NCI-H510A treated with DMSO at 0.1 percent for 48 hours (cell line): ENCODE measurements around the gene EXOC6B.

Experiments
- DNase-seq: peaks from one replicate; lab custom pipeline; 2025; lab: John Stamatoyannopoulos, UW

Gene EXOC6B

DNA sequence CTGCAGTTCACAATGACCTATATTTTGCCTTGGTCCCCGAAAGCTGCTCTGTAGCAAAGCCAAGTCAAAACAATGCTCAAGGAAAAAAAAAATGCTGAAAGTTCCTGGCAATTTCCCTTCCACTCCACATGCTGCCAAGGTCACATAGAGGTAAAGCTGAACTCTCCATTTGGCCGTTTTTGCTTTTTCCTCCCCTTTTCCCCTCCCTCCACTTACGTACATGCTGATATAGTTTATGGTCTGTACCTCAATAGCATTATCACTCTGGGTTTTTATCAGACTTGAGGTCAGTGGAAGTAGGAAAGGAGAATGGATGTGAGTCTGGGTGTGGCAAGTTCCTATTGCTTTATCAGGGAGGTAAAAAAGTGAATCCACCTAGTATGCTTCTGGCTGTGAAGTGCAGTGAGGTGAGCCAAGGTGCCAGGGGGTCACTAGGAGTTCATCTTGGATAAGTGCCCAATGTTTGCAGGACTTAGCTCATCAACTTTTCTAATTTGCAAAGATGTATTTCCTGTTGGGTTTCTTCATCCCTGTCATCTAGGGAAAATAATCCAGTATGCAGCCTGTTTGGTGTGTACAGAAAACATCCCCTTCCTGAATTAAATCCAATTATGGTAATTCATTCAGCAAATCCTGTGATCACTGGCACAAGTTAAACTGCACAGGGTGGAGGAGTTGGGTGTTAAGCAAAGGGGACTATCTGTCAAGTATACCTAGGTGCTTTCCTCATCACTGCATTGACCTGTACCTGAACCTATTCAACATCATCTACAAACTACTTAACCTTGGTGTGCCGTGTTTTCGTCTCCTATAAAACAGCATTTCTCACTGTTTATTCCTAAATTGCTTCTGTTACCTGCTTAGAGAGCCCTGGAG lies 553.8 kb downstream of the EXOC6B start:
- DNase-seq = no peak

DNA sequence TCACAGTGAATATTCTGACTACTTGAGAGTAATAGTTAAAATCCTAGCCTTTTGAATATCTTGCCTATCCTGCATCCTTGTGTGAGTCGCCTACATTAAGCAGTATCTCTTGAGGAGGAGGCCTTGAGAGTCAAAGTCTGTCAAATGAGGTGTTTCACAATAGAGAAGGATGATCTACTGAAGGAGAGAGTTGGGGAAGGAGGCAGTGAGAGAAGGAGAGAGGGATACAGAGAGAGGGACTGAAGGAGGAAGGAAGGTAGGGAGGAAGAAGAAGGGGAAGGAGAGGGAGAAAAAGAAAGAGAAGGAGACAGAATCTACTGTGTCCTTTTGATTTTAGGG lies 554.6 kb downstream of the EXOC6B start:
- no peak for DNase-seq

DNA sequence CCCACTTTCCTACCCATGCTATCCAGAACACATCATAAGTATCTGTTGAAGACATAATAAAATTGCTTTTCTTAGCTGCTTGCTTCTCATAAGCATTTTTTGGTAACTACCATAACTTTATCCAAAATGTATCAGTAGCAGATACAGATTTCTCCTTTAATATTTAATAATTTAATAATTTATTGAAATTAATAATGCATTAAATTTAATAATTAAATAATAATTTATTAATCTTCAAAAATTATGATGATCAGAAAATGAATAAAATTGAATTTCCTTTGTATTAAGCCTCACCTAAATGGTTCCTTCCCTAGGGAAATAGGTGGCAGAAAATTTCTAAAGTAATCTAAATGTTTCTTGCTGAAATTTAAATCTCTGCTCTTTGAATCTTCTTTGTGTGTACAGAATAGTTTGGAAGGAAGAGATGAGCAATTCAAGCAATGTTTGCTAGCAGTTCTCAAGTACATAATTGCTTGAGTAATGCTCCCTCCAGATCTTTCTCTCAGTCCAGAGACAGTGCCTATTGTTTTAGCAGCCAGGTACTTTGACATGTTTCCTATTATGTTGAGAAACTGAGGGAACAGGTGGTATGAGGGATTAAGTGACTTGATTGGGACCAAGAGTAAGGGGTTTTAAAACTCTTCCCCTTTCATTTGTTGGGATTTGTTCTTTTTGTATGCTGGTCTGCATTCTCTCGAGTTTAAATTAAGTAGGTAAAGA lies 555.1 kb downstream of the EXOC6B start:
- no peak for DNase-seq

DNA sequence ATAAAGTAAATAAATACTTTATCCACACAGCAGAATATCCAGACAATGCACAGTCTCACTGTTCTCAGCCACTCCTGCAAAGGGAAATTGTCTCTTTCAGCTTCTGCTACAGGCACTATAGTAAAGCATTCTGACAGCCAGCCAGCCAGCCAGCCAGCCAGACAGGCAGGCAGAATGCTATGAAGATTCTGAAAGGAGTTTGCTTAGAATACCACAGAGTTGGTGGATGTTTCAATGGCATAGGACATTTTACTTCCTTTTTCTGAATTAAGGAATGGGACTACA lies 562.1 kb downstream of the EXOC6B start:
- no peak for DNase-seq

DNA sequence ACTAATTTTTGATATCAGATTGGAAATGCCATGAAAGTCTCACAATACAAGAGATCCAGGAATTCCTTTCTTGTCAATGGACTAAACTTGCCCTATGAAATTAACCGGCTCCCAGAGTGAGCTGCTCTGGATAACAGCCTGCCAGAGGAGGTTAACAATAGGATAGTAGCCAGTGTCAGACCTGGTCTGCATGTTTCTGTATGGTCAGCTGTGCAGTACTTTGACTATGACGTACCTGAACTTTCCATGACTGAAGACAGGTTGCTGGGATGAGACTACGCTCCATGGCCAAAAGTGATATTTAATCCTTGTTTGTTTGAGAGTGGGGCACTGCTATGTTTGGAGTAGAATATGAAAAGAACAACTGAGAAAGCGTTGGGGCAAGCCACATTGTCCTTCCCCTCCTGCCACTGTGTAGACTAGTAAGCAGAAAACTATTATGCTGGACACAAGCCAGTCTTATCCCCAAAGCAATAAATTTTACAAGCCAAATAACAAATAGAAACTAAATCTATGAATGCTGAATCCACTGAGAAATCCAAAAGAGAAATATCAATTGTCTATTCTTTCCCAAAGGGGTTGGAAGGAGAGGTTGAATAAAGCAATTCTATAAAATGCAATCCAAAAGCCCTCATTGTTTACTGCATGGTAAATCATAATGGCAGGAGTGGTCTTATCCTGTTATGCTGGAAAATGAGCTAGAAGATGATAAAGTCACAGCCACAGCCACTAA lies 562.6 kb downstream of the EXOC6B start:
- DNase-seq = no peak

DNA sequence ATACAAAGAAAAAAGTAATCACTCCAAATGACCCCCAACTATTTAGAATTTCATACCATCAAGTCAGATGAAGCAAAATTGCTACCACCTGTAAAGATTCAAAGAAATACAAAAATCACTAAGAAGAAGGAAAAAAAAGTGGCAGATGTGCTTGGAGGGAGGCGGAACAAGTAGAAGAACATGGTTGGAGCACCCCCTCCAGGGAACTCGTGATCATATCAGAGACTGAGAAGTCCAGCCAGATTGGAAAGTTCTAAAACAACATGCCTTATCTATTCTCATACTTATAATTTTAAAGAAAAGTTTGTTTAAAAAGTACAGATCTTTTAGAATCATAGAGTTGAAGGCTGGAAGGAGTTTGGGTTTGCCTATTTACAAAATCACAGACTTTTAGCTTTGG lies 564.8 kb downstream of the EXOC6B start:
- no peak for DNase-seq

- DNase-seq = no peak
These were observed 570.3 kb downstream of the EXOC6B start for GRCh38 chr2:72255540-72255939.

DNA sequence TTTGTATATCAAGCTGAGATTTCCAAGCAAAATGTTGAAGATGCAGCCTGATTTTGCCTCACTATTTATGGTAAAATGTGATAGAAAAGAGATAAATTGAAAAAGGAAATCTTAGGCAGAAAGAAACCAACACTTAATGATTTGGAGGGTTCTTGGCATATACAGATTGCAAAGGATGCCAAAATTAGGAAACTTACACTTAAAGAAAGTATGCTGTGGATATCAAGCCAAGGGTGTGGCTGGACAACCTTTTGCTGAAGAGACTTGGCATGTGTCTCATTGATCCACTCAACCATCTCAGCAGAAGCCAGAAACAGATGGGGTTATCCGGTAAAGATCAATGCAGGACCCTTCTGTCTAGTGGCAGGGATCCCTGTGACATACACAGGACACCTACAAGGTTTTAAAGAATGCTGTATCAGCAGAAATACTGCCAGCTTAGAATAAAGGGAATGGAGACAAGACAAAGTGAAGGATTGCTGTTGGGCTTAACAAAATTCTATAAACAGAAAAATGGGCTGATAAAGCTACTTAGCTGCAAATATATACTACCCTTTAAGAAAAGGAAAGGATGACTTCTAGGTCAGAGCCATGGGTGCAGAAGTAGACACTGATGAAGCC lies 570.9 kb downstream of the EXOC6B start:
- DNase-seq = no peak

- no peak for DNase-seq
These were observed 587.5 kb downstream of the EXOC6B start for GRCh38 chr2:72238311-72238710.

GRCh38 chr2:72237549-72237948 lies 588.3 kb downstream of the EXOC6B start:
- DNase-seq = no peak

DNA sequence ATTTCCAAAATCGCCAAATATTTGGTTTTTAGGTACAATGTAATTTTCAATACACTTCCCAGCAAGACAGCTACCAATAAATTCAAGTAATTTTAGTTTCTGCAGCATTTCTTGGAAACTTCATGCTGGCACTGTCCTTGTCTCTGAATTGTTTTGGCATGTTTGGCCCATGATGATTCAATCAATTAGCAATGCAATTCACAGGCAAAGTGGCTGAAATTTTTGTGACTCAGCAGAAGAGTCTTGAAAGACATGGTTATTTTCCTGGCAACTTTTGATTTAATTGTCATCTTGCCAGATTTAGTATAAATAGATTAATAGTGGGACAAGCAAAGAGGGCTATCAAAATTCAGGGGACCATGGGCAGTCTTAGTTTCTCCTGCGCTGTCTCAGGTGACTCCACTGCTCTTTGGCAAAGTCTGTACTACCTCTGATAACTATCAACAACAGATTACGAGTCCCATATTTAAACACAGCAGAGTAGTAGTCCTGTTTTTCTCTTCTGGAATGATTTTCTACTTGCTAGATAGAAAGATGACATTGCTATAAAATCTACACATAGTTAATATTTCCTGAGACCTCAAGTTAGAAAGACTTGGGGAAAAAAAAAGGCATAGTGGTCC lies 589.3 kb downstream of the EXOC6B start:
- no peak for DNase-seq

- no peak for DNase-seq
These were observed 590.1 kb downstream of the EXOC6B start for GRCh38 chr2:72235497-72236415.

DNA sequence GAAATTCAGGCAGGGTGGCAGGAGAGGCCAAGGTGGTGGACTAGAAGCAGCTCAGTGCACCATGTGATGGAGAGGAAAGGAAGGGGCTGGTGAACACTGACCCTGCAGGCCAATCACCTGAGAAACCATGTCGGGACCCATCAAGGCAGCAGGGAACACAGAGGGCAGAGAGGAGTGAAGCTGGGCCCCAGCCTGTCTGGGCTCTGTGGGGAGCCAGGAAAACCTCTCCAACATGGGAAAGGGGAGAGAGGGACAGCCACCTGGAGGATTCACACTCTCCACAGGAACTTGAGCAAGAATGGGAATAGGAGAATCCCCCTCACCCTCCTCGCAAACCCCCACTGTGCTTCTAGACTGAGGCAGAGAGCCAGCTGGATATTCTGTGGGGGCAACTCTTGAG lies 592.6 kb downstream of the EXOC6B start:
- no peak for DNase-seq

DNA sequence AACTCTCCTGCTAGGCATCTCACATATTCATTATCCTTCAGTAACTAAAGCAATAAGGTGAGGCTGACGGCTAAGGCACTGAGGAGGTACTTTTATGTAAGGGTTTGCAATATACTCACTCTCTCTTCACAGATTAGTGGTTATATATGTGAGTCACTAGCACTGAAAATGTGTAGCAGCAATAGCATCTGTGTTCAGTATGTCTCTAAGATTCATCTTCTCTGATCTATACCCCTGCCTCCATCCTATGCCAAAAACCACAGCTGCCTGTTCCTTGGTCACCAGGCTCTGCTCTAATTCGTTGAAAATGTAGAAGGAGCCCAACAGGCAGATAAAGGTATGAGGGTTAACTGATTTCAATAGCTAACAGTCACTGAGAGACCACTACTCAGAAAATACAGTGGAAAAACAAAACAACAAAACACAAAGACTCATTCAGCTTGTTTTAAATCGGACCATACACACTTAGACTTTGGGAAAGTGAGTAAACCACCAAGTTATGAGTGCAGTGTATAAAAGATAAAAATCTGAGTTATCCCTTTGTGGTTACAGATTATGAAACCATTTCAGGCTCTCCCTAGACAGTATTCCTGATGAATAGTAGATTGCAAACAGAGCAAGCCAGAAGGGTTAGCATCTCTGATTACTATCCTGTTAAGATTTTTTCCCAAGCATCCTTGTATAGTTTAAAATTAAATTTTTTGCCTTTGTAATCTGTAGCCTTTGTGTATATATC lies 602.8 kb downstream of the EXOC6B start:
- DNase-seq = no peak

GRCh38 chr2:72220170-72220569 lies 605.7 kb downstream of the EXOC6B start:
- no peak for DNase-seq

- DNase-seq = no peak
These were observed 611.2 kb downstream of the EXOC6B start for GRCh38 chr2:72214429-72215143.

DNA sequence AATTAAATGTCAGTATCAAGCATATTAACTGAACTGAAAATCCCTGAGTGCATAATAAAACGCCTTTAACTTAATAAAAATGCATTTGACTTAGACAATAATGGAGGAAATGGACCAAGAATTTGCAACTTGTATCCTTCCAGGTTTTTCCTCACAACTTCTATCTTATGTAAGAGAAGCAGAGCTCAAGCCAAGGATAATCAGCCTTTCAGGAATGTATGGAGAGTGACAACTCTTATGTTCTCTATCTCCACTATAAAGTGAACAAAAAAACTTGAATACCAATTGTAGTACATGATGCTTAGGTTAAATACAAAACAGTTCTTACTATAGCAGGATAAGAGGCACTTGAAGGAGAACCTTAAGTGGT lies 613.4 kb downstream of the EXOC6B start:
- DNase-seq = no peak

- DNase-seq = no peak
These were observed 613.9 kb downstream of the EXOC6B start for GRCh38 chr2:72211777-72212485.

- DNase-seq = no peak
These were observed 614.5 kb downstream of the EXOC6B start for GRCh38 chr2:72211350-72211749.
